Trophoblast cell (in vitro differentiated cells and primary cell): ENCODE data around the gene PDCD4.
A peak's percentile ranks its signal among the peaks of the same experiment; 100 is the strongest.

Source experiments
- DNase-seq, 2 donors: peaks; one replicate each; pipeline ENCODE4 v3.0.0-alpha.2; 2016
- H2AFZ ChIP-seq: 2 replicates; pipeline ENCODE4 v1.6.1; 2013; ENCODE audit warnings: low read length, moderate library complexity, mild to moderate bottlenecking; ENCODE audit not compliant: insufficient read depth, poor library complexity
- H2AK5ac ChIP-seq: 2 replicates; pipeline ENCODE4 v1.6.1; 2013; ENCODE audit warnings: mild to moderate bottlenecking, low read length
- H2BK120ac ChIP-seq: 2 replicates; pipeline ENCODE4 v1.6.1; 2013; ENCODE audit warnings: low read length, mild to moderate bottlenecking, moderate library complexity; ENCODE audit not compliant: insufficient read depth, poor library complexity
- H2BK12ac ChIP-seq: 2 replicates; pipeline ENCODE4 v1.6.1; 2013; ENCODE audit warnings: mild to moderate bottlenecking, low read length, moderate library complexity
- H2BK5ac ChIP-seq: 2 replicates; pipeline ENCODE4 v1.6.1; 2013; ENCODE audit warnings: low read length, low read depth, moderate library complexity, mild to moderate bottlenecking; ENCODE audit not compliant: poor library complexity
- H3K14ac ChIP-seq: 2 replicates; pipeline ENCODE4 v1.6.1; 2013; ENCODE audit warnings: mild to moderate bottlenecking, low read length
- H3K18ac ChIP-seq: 2 replicates; pipeline ENCODE4 v1.6.1; 2013; ENCODE audit warnings: mild to moderate bottlenecking, low read length
- H3K23ac ChIP-seq: 2 replicates; pipeline ENCODE4 v1.6.1; 2013; ENCODE audit warnings: low read length
- H3K27ac ChIP-seq: 2 replicates; pipeline ENCODE4 v1.5.1; 2013; ENCODE audit warnings: low read depth, mild to moderate bottlenecking, inconsistent platforms, low read length, moderate library complexity
- H3K27me3 ChIP-seq: 2 replicates; pipeline ENCODE4 v1.6.1; 2013; ENCODE audit warnings: inconsistent platforms, mild to moderate bottlenecking, low read length, moderate library complexity; ENCODE audit not compliant: insufficient read depth
- H3K36me3 ChIP-seq, 2 experiments: 1 replicate in 1 of 2; 2 replicates in 1 of 2; pipeline ENCODE4 v1.6.1; 2013; ENCODE audit warnings: low read length in 2 of 2, mild to moderate bottlenecking in 2 of 2, moderate library complexity in 1 of 2; ENCODE audit not compliant: insufficient read depth in 2 of 2, control insufficient read depth in 1 of 2
- H3K4ac ChIP-seq: 2 replicates; pipeline ENCODE4 v1.6.1; 2013; ENCODE audit warnings: low read depth, mild to moderate bottlenecking, low read length, moderate library complexity
- H3K4me1 ChIP-seq, 2 experiments: 1 replicate in 1 of 2; 2 replicates in 1 of 2; pipeline ENCODE4 v1.6.1; 2013; ENCODE audit warnings: low read length in 2 of 2, mild to moderate bottlenecking in 2 of 2, moderate library complexity in 1 of 2; ENCODE audit not compliant: insufficient read depth in 2 of 2, control insufficient read depth in 1 of 2
- H3K4me2 ChIP-seq: 2 replicates; pipeline ENCODE4 v1.6.1; 2013; ENCODE audit warnings: inconsistent platforms, mild to moderate bottlenecking, low read length, moderate library complexity
- H3K4me3 ChIP-seq: 2 replicates; pipeline ENCODE4 v1.5.1; 2013; ENCODE audit warnings: mild to moderate bottlenecking, low read depth, low read length, inconsistent platforms
- H3K79me1 ChIP-seq: one replicate; pipeline ENCODE4 v1.6.1; 2013; ENCODE audit warnings: low read length
- H3K79me2 ChIP-seq: 2 replicates; pipeline ENCODE4 v1.6.1; 2013; ENCODE audit warnings: low read length, mild to moderate bottlenecking; ENCODE audit not compliant: control insufficient read depth, insufficient read depth, poor library complexity
- H3K9ac ChIP-seq: 2 replicates; pipeline ENCODE4 v1.6.1; 2013; ENCODE audit warnings: mild to moderate bottlenecking, low read length
- H3K9me3 ChIP-seq: 2 replicates; pipeline ENCODE4 v1.6.1; 2013; ENCODE audit warnings: low read depth, mild to moderate bottlenecking, control low read depth, inconsistent platforms, low read length; ENCODE audit not compliant: insufficient read depth
- H4K12ac ChIP-seq: 2 replicates; pipeline ENCODE4 v1.6.1; 2013; ENCODE audit warnings: low read depth, mild to moderate bottlenecking, low read length, moderate library complexity
- H4K8ac ChIP-seq: 2 replicates; pipeline ENCODE4 v1.6.1; 2013; ENCODE audit warnings: low read depth, mild to moderate bottlenecking, low read length, moderate library complexity
- H4K91ac ChIP-seq: one replicate; pipeline ENCODE4 v1.6.1; 2013; ENCODE audit warnings: low read depth, mild to moderate bottlenecking, low read length, moderate library complexity
- WGBS: extraction: QIAGEN DNeasy Blood & Tissue Kit; methylation state at CpG from one replicate; pipeline ENCODE4 v1.1.7; 2013; ENCODE audit warnings: missing lambda C conversion rate; ENCODE audit not compliant: insufficient read length, insufficient coverage; ENCODE audit errors: extremely low coverage; 5-methylcytosine and 5-hydroxymethylcytosine counted together

The PDCD4 gene

GRCh38 chr10:110876000-110876399, 4.3 kb downstream of the PDCD4 start:
- peak overlapping the region; percentile 54 for H4K12ac ChIP-seq
- H3K4me2 ChIP-seq, result no peak overlapping the region
- H2AK5ac ChIP-seq, result no peak overlapping the region
- no peak overlapping the region for H3K18ac ChIP-seq
- no peak overlapping the region for H4K91ac ChIP-seq
- H4K8ac ChIP-seq, result no peak overlapping the region
- no peak overlapping the region for H3K4me3 ChIP-seq
- H3K14ac ChIP-seq, result no peak overlapping the region
- no peak overlapping the region for H2BK12ac ChIP-seq
- H3K9me3 ChIP-seq, result no peaks in the 10 kb centered on the region
- peaks cover 4% of the 10 kb centered on the region in 2 experiments for H3K4me1 ChIP-seq
- DNase-seq, result no peak
- WGBS, result no CpG with 5 or more reads among the region's 2 CpGs
- H2AFZ ChIP-seq, result no peak overlapping the region
- no peak overlapping the region for H3K4ac ChIP-seq
- H3K27ac ChIP-seq, result no peak overlapping the region
- no peak overlapping the region for H3K23ac ChIP-seq
- no peak overlapping the region for H3K9ac ChIP-seq
- H2BK5ac ChIP-seq, result no peak overlapping the region
- no peaks in the 10 kb centered on the region for H3K27me3 ChIP-seq
- H3K79me1 ChIP-seq, result peaks cover 10% of the 10 kb centered on the region
- H3K36me3 ChIP-seq, result peaks cover 0 to 2% of the 10 kb centered on the region in 2 experiments
- H2BK120ac ChIP-seq, result no peak overlapping the region
- peaks cover 2% of the 10 kb centered on the region for H3K79me2 ChIP-seq

DNA sequence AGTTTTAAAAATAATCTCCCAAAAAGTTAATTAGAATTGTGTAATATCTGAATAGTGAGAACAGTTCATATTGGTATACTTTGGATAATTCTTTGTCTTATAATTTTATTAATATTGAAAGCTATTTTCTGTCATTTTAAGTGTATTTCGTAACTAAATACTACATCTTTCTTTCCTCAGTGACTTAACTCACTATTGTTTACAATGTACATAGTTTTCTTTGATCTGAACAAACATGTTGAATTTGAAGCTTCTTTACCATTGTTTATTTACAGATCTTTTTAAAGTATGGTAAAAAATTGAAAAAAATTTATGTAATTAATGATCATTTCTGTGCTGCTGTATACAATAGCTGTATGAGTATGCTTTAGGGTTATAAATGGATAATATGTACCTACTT, 5.1 kb downstream of the PDCD4 start:
- no peaks in the 10 kb centered on the region for H3K79me2 ChIP-seq
- H2AFZ ChIP-seq, result no peak overlapping the region
- no peak overlapping the region for H2AK5ac ChIP-seq
- no peak overlapping the region for H3K4me2 ChIP-seq
- no peak for DNase-seq
- no peak overlapping the region for H3K27ac ChIP-seq
- H3K79me1 ChIP-seq, result peaks cover 6% of the 10 kb centered on the region
- no peaks in the 10 kb centered on the region for H3K4me1 ChIP-seq
- no peak overlapping the region for H3K18ac ChIP-seq
- H2BK12ac ChIP-seq, result no peak overlapping the region
- H3K4ac ChIP-seq, result no peak overlapping the region
- H3K9me3 ChIP-seq, result no peaks in the 10 kb centered on the region
- no peak overlapping the region for H4K12ac ChIP-seq
- H2BK120ac ChIP-seq, result no peak overlapping the region
- no peak overlapping the region for H3K4me3 ChIP-seq
- H3K27me3 ChIP-seq, result no peaks in the 10 kb centered on the region
- H3K23ac ChIP-seq, result no peak overlapping the region
- H4K8ac ChIP-seq, result no peak overlapping the region
- no peak overlapping the region for H4K91ac ChIP-seq
- no CpG with 5 or more reads among the region's 1 CpG for WGBS
- no peak overlapping the region for H3K9ac ChIP-seq
- H3K14ac ChIP-seq, result no peak overlapping the region
- no peak overlapping the region for H2BK5ac ChIP-seq
- H3K36me3 ChIP-seq, result peaks cover 2 to 4% of the 10 kb centered on the region in 2 experiments

- H4K91ac ChIP-seq, result no peak overlapping the region
- H2AK5ac ChIP-seq, result no peak overlapping the region
- peaks cover 2 to 12% of the 10 kb centered on the region in 2 experiments for H3K36me3 ChIP-seq
- WGBS, result no CpG with 5 or more reads among the region's 3 CpGs
- no peaks in the 10 kb centered on the region for H3K4me1 ChIP-seq
- no peak for DNase-seq
- no peak overlapping the region for H4K8ac ChIP-seq
- H3K79me1 ChIP-seq, result no peaks in the 10 kb centered on the region
- H3K27me3 ChIP-seq, result no peaks in the 10 kb centered on the region
- no peak overlapping the region for H3K18ac ChIP-seq
- H2BK5ac ChIP-seq, result no peak overlapping the region
- no peak overlapping the region for H2BK120ac ChIP-seq
- no peak overlapping the region for H2BK12ac ChIP-seq
- no peak overlapping the region for H3K14ac ChIP-seq
- no peak overlapping the region for H3K23ac ChIP-seq
- H3K4me2 ChIP-seq, result no peak overlapping the region
- no peak overlapping the region for H2AFZ ChIP-seq
- no peak overlapping the region for H3K4ac ChIP-seq
- no peak overlapping the region for H4K12ac ChIP-seq
- H3K4me3 ChIP-seq, result no peak overlapping the region
- no peaks in the 10 kb centered on the region for H3K9me3 ChIP-seq
- H3K79me2 ChIP-seq, result no peaks in the 10 kb centered on the region
- H3K27ac ChIP-seq, result no peak overlapping the region
- no peak overlapping the region for H3K9ac ChIP-seq
Measured at GRCh38 chr10:110880012-110880411, 8.3 kb downstream of the PDCD4 start.

- no peaks in the 10 kb centered on the region for H3K4me1 ChIP-seq
- H3K4me2 ChIP-seq, result no peak overlapping the region
- no peak overlapping the region for H3K18ac ChIP-seq
- H3K27ac ChIP-seq, result no peak overlapping the region
- peaks cover 2 to 12% of the 10 kb centered on the region in 2 experiments for H3K36me3 ChIP-seq
- no peaks in the 10 kb centered on the region for H3K79me1 ChIP-seq
- H4K12ac ChIP-seq, result no peak overlapping the region
- no peak overlapping the region for H3K14ac ChIP-seq
- H4K8ac ChIP-seq, result no peak overlapping the region
- H3K4ac ChIP-seq, result no peak overlapping the region
- no peak overlapping the region for H2BK120ac ChIP-seq
- no peaks in the 10 kb centered on the region for H3K27me3 ChIP-seq
- DNase-seq, result peak in 1 of 2 donors; percentile 19
- no peak overlapping the region for H3K23ac ChIP-seq
- H2BK12ac ChIP-seq, result no peak overlapping the region
- H3K9ac ChIP-seq, result no peak overlapping the region
- H2AK5ac ChIP-seq, result no peak overlapping the region
- H4K91ac ChIP-seq, result no peak overlapping the region
- no peak overlapping the region for H2BK5ac ChIP-seq
- H3K9me3 ChIP-seq, result no peaks in the 10 kb centered on the region
- H2AFZ ChIP-seq, result no peak overlapping the region
- no CpG with 5 or more reads among the region's 9 CpGs for WGBS
- no peaks in the 10 kb centered on the region for H3K79me2 ChIP-seq
- H3K4me3 ChIP-seq, result no peak overlapping the region
Measured at GRCh38 chr10:110881247-110881646, 9.5 kb downstream of the PDCD4 start.
